HEK293T (cell line): Measurements from ENCODE around the gene PALLD.

Experiments
- ARNT ChIP-seq: fragments of 450-650 bp; IDR thresholded peaks from 2 replicates; pipeline ENCODE4 v1.6.1; 2017; ENCODE audit warnings: mild to moderate bottlenecking
- BHLHE40 ChIP-seq: fragments of 450-650 bp; IDR thresholded peaks from 2 replicates; pipeline ENCODE4 v1.6.1; 2016; ENCODE audit warnings: mild to moderate bottlenecking, moderate library complexity, borderline replicate concordance
- ELF4 ChIP-seq: fragments of 450-650 bp; IDR thresholded peaks from 2 replicates; pipeline ENCODE4 v1.6.1; 2017; ENCODE audit warnings: antibody characterized with exemption
- FOXA1 ChIP-seq: fragments of 450-650 bp; IDR thresholded peaks from 2 replicates; pipeline ENCODE4 v1.6.1; 2016; ENCODE audit warnings: mild to moderate bottlenecking
- SUZ12 ChIP-seq: fragments of 450-650 bp; IDR thresholded peaks from 2 replicates; pipeline ENCODE4 v1.6.1; 2016; ENCODE audit warnings: mild to moderate bottlenecking
- ZNF384 ChIP-seq: fragments of 450-650 bp; IDR thresholded peaks from 2 replicates; pipeline ENCODE4 v1.6.1; 2016

DNA sequence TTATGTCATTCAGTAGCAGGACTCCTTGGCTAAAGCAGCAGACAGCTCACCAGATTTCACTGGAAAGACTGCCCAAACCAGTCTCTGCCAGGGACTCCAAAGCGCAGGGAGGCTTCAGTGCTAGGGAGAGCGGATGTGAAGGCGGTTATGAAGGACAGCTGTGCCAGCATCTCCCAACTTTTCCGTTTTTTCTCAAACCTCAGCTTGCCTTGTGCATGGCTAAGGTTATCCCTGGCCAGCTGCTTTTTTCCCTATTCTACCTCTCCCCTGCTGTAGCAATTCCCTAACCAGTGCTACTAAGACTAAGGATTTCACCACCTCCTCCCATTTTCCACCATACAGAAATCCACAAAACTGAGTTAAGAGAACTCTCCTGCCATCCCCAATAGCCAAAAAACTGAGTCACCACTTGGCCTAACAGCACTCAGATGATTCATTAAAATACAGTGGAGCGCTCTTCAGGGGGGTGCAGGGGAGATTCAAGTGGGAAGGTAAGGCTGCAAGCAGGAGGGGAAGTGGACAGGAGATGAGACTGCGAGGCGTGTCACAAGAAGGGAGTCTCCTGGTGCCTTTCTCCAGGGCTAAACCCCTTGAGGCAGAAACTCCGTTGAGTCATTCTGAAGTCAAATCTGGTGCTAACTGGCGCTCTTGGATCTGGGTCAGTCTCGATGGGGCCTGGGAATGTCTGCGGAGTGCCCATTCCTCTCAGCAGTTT is 90.7 kb downstream of the PALLD start:
- TF ChIP-seq FOXA1 (no peak), SUZ12 (no peak), BHLHE40 (no peak), ELF4 (no peak), ZNF384 (no peak), ARNT (no peak)
